H9 (cell line): ENCODE data around the gene OTUB2. TPM values are rescaled to one million over a fixed set of nuclear protein-coding genes. Genes with fewer than 3 reads are reported as not detected.

Experiments
- DNase-seq: peaks from one replicate; pipeline ENCODE4 v3.0.0-alpha.2; 2017
- H2AFZ ChIP-seq: one replicate; pipeline ENCODE4 v1.6.1; 2013; ENCODE audit warnings: mild to moderate bottlenecking, low read length, control low read depth, moderate library complexity
- H2AK5ac ChIP-seq: 2 replicates; pipeline ENCODE4 v1.6.1; 2013; ENCODE audit warnings: low read length, control low read depth, mixed read lengths; ENCODE audit not compliant: insufficient read length
- H2BK120ac ChIP-seq: one replicate; pipeline ENCODE4 v1.6.1; 2013; ENCODE audit warnings: low read depth, mild to moderate bottlenecking, low read length, control low read depth, inconsistent platforms; ENCODE audit not compliant: poor library complexity, severe bottlenecking
- H2BK12ac ChIP-seq: 2 replicates; pipeline ENCODE4 v1.6.1; 2013; ENCODE audit warnings: low read length, control low read depth, mixed read lengths, low read depth; ENCODE audit not compliant: insufficient read length
- H2BK15ac ChIP-seq: 2 replicates; pipeline ENCODE4 v1.6.1; 2013; ENCODE audit warnings: low read depth, low read length, control low read depth
- H2BK20ac ChIP-seq: one replicate; pipeline ENCODE4 v1.6.1; 2013; ENCODE audit warnings: low read depth, mild to moderate bottlenecking, low read length, control low read depth, inconsistent platforms; ENCODE audit not compliant: poor library complexity, severe bottlenecking
- H2BK5ac ChIP-seq: 2 replicates; pipeline ENCODE4 v1.6.1; 2013; ENCODE audit warnings: low read length, control low read depth, mixed read lengths; ENCODE audit not compliant: insufficient read length
- H3K14ac ChIP-seq: 2 replicates; pipeline ENCODE4 v1.6.1; 2013; ENCODE audit warnings: low read length, control low read depth; ENCODE audit not compliant: insufficient read depth
- H3K18ac ChIP-seq: 2 replicates; pipeline ENCODE4 v1.6.1; 2013; ENCODE audit warnings: low read depth, mild to moderate bottlenecking, mixed read lengths, low read length, control low read depth; ENCODE audit not compliant: insufficient read length
- H3K23ac ChIP-seq: 2 replicates; pipeline ENCODE4 v1.6.1; 2013; ENCODE audit warnings: low read length, control low read depth, mixed read lengths, low read depth; ENCODE audit not compliant: insufficient read length
- H3K23me2 ChIP-seq: 2 replicates; pipeline ENCODE4 v1.6.1; 2013; ENCODE audit warnings: low read depth, mild to moderate bottlenecking, mixed read lengths, low read length, control low read depth; ENCODE audit not compliant: insufficient read length, poor library complexity, severe bottlenecking
- H3K27ac ChIP-seq: 2 replicates; pipeline ENCODE4 v1.5.1; 2013; ENCODE audit warnings: low read length, control low read depth, mixed read lengths, low read depth; ENCODE audit not compliant: insufficient read length
- H3K27me3 ChIP-seq: 2 replicates; pipeline ENCODE4 v1.6.1; 2013; ENCODE audit warnings: low read length, control low read depth, inconsistent platforms; ENCODE audit not compliant: insufficient read depth
- H3K4ac ChIP-seq: 2 replicates; pipeline ENCODE4 v1.6.1; 2013; ENCODE audit warnings: low read depth, mild to moderate bottlenecking, control low read depth, inconsistent platforms, low read length, moderate library complexity
- H3K4me1 ChIP-seq: 2 replicates; pipeline ENCODE4 v1.6.1; 2013; ENCODE audit warnings: low read length, control low read depth, inconsistent platforms; ENCODE audit not compliant: insufficient read depth
- H3K4me2 ChIP-seq: 2 replicates; pipeline ENCODE4 v1.6.1; 2013; ENCODE audit warnings: low read length, control low read depth, mixed read lengths; ENCODE audit not compliant: insufficient read length, insufficient read depth
- H3K56ac ChIP-seq: 2 replicates; pipeline ENCODE4 v1.6.1; 2013; ENCODE audit warnings: low read depth, mild to moderate bottlenecking, mixed read lengths, low read length, control low read depth; ENCODE audit not compliant: insufficient read length
- H3K79me1 ChIP-seq: 2 replicates; pipeline ENCODE4 v1.6.1; 2013; ENCODE audit warnings: low read depth, mild to moderate bottlenecking, moderate library complexity, low read length, control low read depth, inconsistent platforms; ENCODE audit not compliant: insufficient read depth, poor library complexity, severe bottlenecking
- H3K79me2 ChIP-seq: 2 replicates; pipeline ENCODE4 v1.6.1; 2013; ENCODE audit warnings: low read length, control low read depth, inconsistent platforms; ENCODE audit not compliant: insufficient read depth
- H3K9ac ChIP-seq: 2 replicates; pipeline ENCODE4 v1.6.1; 2013; ENCODE audit warnings: low read length, control low read depth, mixed read lengths; ENCODE audit not compliant: insufficient read length; ENCODE audit errors: extremely low read depth
- H3K9me3 ChIP-seq: one replicate; pipeline ENCODE4 v1.6.1; 2013; ENCODE audit warnings: low read depth, low read length, inconsistent platforms; ENCODE audit not compliant: control insufficient read depth
- H3T11ph ChIP-seq: one replicate; pipeline ENCODE4 v1.6.1; 2013; ENCODE audit warnings: mild to moderate bottlenecking, low read length, control low read depth, inconsistent platforms
- H4K20me1 ChIP-seq: one replicate; pipeline ENCODE4 v1.6.1; 2013; ENCODE audit not compliant: control insufficient read depth, insufficient read length, insufficient read depth
- H4K5ac ChIP-seq: 2 replicates; pipeline ENCODE4 v1.6.1; 2013; ENCODE audit warnings: low read depth, mild to moderate bottlenecking, mixed read lengths, low read length, control low read depth; ENCODE audit not compliant: insufficient read length
- H4K8ac ChIP-seq: replicated peaks from 2 replicates; pipeline ENCODE4 v1.6.1; 2013; ENCODE audit warnings: low read length, control low read depth, mixed read lengths, low read depth; ENCODE audit not compliant: insufficient read length
- H4K91ac ChIP-seq: 2 replicates; pipeline ENCODE4 v1.6.1; 2013; ENCODE audit warnings: low read depth, mild to moderate bottlenecking, moderate library complexity, mixed read lengths, low read length, control low read depth; ENCODE audit not compliant: insufficient read length
- H3K27ac Mint-ChIP-seq, 3 experiments: 2 replicates in 2 of 3; 3 replicates in 1 of 3; pipeline ENCODE4 v1.8.0; 2020 to 2021; ENCODE audit warnings: mixed read lengths in 3 of 3, mild to moderate bottlenecking in 1 of 3, moderate library complexity in 1 of 3
- H3K27me3 Mint-ChIP-seq: 2 replicates; pipeline ENCODE4 v1.8.0; 2021; ENCODE audit warnings: low read depth, mild to moderate bottlenecking, moderate library complexity, mixed read lengths
- H3K36me3 Mint-ChIP-seq, 3 experiments: 2 replicates in 2 of 3; 3 replicates in 1 of 3; pipeline ENCODE4 v1.8.0; 2020 to 2021; ENCODE audit warnings: low read depth in 3 of 3, mixed read lengths in 3 of 3; ENCODE audit not compliant: insufficient read depth in 1 of 3
- H3K4me1 Mint-ChIP-seq, 2 experiments: 2 replicates each; pipeline ENCODE4 v1.8.0; 2020; ENCODE audit warnings: mixed read lengths in 2 of 2
- H3K4me3 Mint-ChIP-seq, 2 experiments: 2 replicates in 1 of 2; 3 replicates in 1 of 2; pipeline ENCODE4 v1.8.0; 2020 to 2021; ENCODE audit warnings: mild to moderate bottlenecking in 2 of 2, mixed read lengths in 2 of 2, moderate library complexity in 1 of 2
- H3K9me3 Mint-ChIP-seq, 2 experiments: 2 replicates in 1 of 2; 3 replicates in 1 of 2; pipeline ENCODE4 v1.8.0; 2020; ENCODE audit warnings: mild to moderate bottlenecking in 2 of 2, mixed read lengths in 2 of 2, moderate library complexity in 1 of 2
- WGBS: extraction: QIAGEN DNeasy Blood & Tissue Kit; methylation state at CpG from one replicate; pipeline ENCODE4 v1.1.7; 2013; ENCODE audit warnings: missing lambda C conversion rate, low lambda C conversion rate, mixed read lengths; ENCODE audit not compliant: insufficient read length; ENCODE audit errors: extremely low coverage; 5-methylcytosine and 5-hydroxymethylcytosine counted together
- total RNA-seq: library from RNA; stranded (reverse); gene quantifications from 2 replicates; pipeline ENCODE4 v1.2.1, GENCODE V29; 2021
- TF ChIP-seq, protein P1 (sequence below): fragments of 200-600 bp; sonication (generic); conservative IDR thresholded peaks from 3 replicates; pipeline ENCODE4 v1.8.0; 2021; ENCODE audit warnings: antibody characterized with exemption, mild to moderate bottlenecking

OTUB2 gene
- total RNA-seq, 1 experiment from 2014 or later = 3.6 TPM

DNA sequence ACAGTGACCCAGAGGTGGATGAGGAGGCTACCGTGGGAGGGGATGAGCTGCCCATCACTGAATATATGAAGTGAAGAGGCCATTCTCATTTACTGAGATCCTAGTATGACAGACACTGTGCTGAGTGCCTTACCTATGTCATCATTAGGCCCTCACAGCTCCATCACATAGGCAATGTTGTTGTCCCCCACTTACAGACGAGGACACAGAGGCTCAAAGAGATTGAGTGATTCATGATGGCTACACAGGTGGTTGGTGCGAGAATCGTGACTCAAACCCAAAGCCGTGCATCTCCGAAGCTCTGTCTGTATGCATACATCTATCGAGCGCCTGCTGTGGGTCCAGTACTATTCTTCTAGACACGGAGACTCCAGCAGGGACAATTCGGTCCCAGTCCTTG is 34.9 kb upstream of the OTUB2 start:
- no peaks in the 10 kb centered on the region for H3K23me2 ChIP-seq
- no peak overlapping the region for H3T11ph ChIP-seq
- no peak overlapping the region for H2AK5ac ChIP-seq
- peaks cover 14 to 34% of the 10 kb centered on the region in 2 experiments for H3K4me1 Mint-ChIP-seq
- no peak overlapping the region for H3K18ac ChIP-seq
- H2BK120ac ChIP-seq = no peak overlapping the region
- no peak for DNase-seq
- no peak overlapping the region for H2BK15ac ChIP-seq
- no peaks in the 10 kb centered on the region; a peak in 2 of 5 replicates for H3K9me3 Mint-ChIP-seq
- no peak overlapping the region for H3K4me2 ChIP-seq
- H3K27me3 Mint-ChIP-seq = peaks cover 10% of the 10 kb centered on the region
- H3K4me3 Mint-ChIP-seq = no peak overlapping the region
- H4K5ac ChIP-seq = no peak overlapping the region
- no peak overlapping the region for H3K9ac ChIP-seq
- H3K9me3 ChIP-seq = no peaks in the 10 kb centered on the region
- H3K79me1 ChIP-seq = no peaks in the 10 kb centered on the region
- no peak overlapping the region for H3K4ac ChIP-seq
- no peaks in the 10 kb centered on the region for H3K79me2 ChIP-seq
- no peak overlapping the region for H3K56ac ChIP-seq
- H3K23ac ChIP-seq = no peak overlapping the region
- H3K4me1 ChIP-seq = no peaks in the 10 kb centered on the region
- no peak overlapping the region for H4K8ac ChIP-seq
- H2BK12ac ChIP-seq = no peak overlapping the region
- no CpG with 5 or more reads among the region's 10 CpGs for WGBS
- TF ChIP-seq, protein P1, sequence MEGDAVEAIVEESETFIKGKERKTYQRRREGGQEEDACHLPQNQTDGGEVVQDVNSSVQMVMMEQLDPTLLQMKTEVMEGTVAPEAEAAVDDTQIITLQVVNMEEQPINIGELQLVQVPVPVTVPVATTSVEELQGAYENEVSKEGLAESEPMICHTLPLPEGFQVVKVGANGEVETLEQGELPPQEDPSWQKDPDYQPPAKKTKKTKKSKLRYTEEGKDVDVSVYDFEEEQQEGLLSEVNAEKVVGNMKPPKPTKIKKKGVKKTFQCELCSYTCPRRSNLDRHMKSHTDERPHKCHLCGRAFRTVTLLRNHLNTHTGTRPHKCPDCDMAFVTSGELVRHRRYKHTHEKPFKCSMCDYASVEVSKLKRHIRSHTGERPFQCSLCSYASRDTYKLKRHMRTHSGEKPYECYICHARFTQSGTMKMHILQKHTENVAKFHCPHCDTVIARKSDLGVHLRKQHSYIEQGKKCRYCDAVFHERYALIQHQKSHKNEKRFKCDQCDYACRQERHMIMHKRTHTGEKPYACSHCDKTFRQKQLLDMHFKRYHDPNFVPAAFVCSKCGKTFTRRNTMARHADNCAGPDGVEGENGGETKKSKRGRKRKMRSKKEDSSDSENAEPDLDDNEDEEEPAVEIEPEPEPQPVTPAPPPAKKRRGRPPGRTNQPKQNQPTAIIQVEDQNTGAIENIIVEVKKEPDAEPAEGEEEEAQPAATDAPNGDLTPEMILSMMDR = no peak
- no peak overlapping the region for H2BK5ac ChIP-seq
- no peak overlapping the region for H3K27ac ChIP-seq
- no peak overlapping the region; a peak in 1 of 7 replicates for H3K27ac Mint-ChIP-seq
- no peaks in the 10 kb centered on the region for H3K27me3 ChIP-seq
- H3K36me3 Mint-ChIP-seq = no peaks in the 10 kb centered on the region; a peak in 1 of 7 replicates
- H2AFZ ChIP-seq = no peak overlapping the region
- no peak overlapping the region for H2BK20ac ChIP-seq
- H4K91ac ChIP-seq = no peak overlapping the region
- H3K14ac ChIP-seq = no peak overlapping the region
- H4K20me1 ChIP-seq = no peaks in the 10 kb centered on the region
